HepG2 (cell line): ENCODE data around the gene DNPEP. TPM values are rescaled to one million over a fixed set of nuclear protein-coding genes. Genes with fewer than 3 reads are reported as not detected.
A peak's percentile ranks its signal among the peaks of the same experiment; 100 is the strongest.

Experiments
- ATF7 ChIP-seq, 2 experiments: fragments of 450-650 bp in 1 of 2; sonication (generic) in 1 of 2; formaldehyde crosslinking in 1 of 2; IDR thresholded peaks; 2 replicates each; pipeline versions ENCODE4 v1.4.0 to v1.6.1; 2016 to 2020; ENCODE audit warnings: antibody characterized with exemption in 1 of 2, mild to moderate bottlenecking in 1 of 2, missing genetic modification reagents in 1 of 2
- CBX2 ChIP-seq, 2 experiments: fragments of 200-600 bp in 1 of 2; sonication (generic); formaldehyde crosslinking in 1 of 2; IDR thresholded peaks; 2 replicates each; pipeline versions ENCODE4 v1.7.0 to v1.8.1; 2018 to 2022; ENCODE audit warnings: low read depth in 2 of 2, low read length in 1 of 2, mild to moderate bottlenecking in 1 of 2, missing genetic modification reagents in 1 of 2
- GZF1 ChIP-seq: sonication (generic); formaldehyde crosslinking; IDR thresholded peaks from 2 replicates; pipeline ENCODE4 v1.5.1; 2020; ENCODE audit warnings: mild to moderate bottlenecking, missing genetic modification reagents
- MTF1 ChIP-seq: sonication (generic); formaldehyde crosslinking; IDR thresholded peaks from 2 replicates; pipeline ENCODE4 v1.5.0; 2020; ENCODE audit warnings: missing genetic modification reagents
- NONO ChIP-seq, 2 experiments: fragments of 450-650 bp in 1 of 2; sonication (generic) in 1 of 2; formaldehyde crosslinking in 1 of 2; IDR thresholded peaks in 1 of 2; conservative IDR thresholded peaks in 1 of 2; 2 replicates each; pipeline versions ENCODE4 v1.6.1 to v1.8.0; 2017 to 2022; ENCODE audit warnings: mild to moderate bottlenecking in 1 of 2, missing genetic modification reagents in 1 of 2, moderate library complexity in 1 of 2
- SOX13 ChIP-seq, 3 experiments: fragments of 450-650 bp in 1 of 3; sonication (generic) in 1 of 3; formaldehyde crosslinking in 1 of 3; IDR thresholded peaks in 2 of 3; conservative IDR thresholded peaks in 1 of 3; 2 replicates each; pipeline versions ENCODE4 v1.5.0 to v1.6.1; 2016 to 2020; ENCODE audit warnings: antibody characterized with exemption in 1 of 3, mild to moderate bottlenecking in 1 of 3, missing compliant biosample characterization in 1 of 3, missing genetic modification reagents in 1 of 3, moderate library complexity in 1 of 3
- TFDP1 ChIP-seq: IDR thresholded peaks from 2 replicates; pipeline ENCODE4 v1.6.1; 2016; ENCODE audit warnings: missing compliant biosample characterization, missing genetic modification reagents, borderline replicate concordance
- ZEB1 ChIP-seq: IDR thresholded peaks from 2 replicates; pipeline ENCODE4 v1.6.1; 2012; ENCODE audit warnings: mild to moderate bottlenecking, low read depth, inconsistent platforms; ENCODE audit not compliant: insufficient replicate concordance
- ZHX1 ChIP-seq: sonication (generic); formaldehyde crosslinking; IDR thresholded peaks from 2 replicates; pipeline ENCODE4 v1.8.1; 2022; ENCODE audit warnings: low read depth, mild to moderate bottlenecking, missing genetic modification reagents
- ZNF235 ChIP-seq: sonication (generic); formaldehyde crosslinking; IDR thresholded peaks from 2 replicates; pipeline ENCODE4 v1.8.1; 2023; ENCODE audit warnings: mild to moderate bottlenecking, missing genetic modification reagents, borderline replicate concordance
- ZNF282 ChIP-seq: fragments of 450-650 bp; IDR thresholded peaks from 2 replicates; pipeline ENCODE4 v1.6.1; 2018; ENCODE audit not compliant: partially characterized antibody
- ZNF432 ChIP-seq: sonication (generic); formaldehyde crosslinking; IDR thresholded peaks from 2 replicates; pipeline ENCODE4 v1.5.0; 2020; ENCODE audit warnings: missing genetic modification reagents, mild to moderate bottlenecking, borderline replicate concordance
- ZNF441 ChIP-seq: sonication (generic); formaldehyde crosslinking; IDR thresholded peaks from 2 replicates; pipeline ENCODE4 v1.7.0; 2021; ENCODE audit warnings: missing genetic modification reagents, borderline replicate concordance
- ZNF570 ChIP-seq: sonication (generic); formaldehyde crosslinking; IDR thresholded peaks from 2 replicates; pipeline ENCODE4 v1.4.0; 2020; ENCODE audit warnings: mild to moderate bottlenecking, missing genetic modification reagents, borderline replicate concordance
- ZNF776 ChIP-seq: sonication (generic); formaldehyde crosslinking; IDR thresholded peaks from 2 replicates; pipeline ENCODE4 v1.4.0; 2020; ENCODE audit warnings: mild to moderate bottlenecking, missing genetic modification reagents
- polyA plus RNA-seq, 8 experiments: library from polyadenylated mRNA; depleted of rRNA in 3 of 8; stranded (reverse) in 7 of 8; unstranded in 1 of 8; fragments of >200 nt; fragmentation: Illumina TruSeq in 4 of 8; extraction: Trizol in 4 of 8; gene quantifications; 2 replicates each; pipeline versions ENCODE4 v1.2.1 to v1.2.3, GENCODE V29; 2011 to 2016; ENCODE audit warnings: low read depth in 4 of 8, missing spikeins in 1 of 8, mixed read lengths in 1 of 8; ENCODE audit not compliant: insufficient read depth in 1 of 8
- total RNA-seq, 5 experiments: library from RNA; depleted of rRNA; stranded (reverse); fragments of >200 nt; fragmentation: Illumina TruSeq; extraction: Trizol; gene quantifications; 2 replicates each; pipeline ENCODE4 v1.2.3, GENCODE V29; 2016; ENCODE audit warnings: low read depth in 1 of 5
- TF ChIP-seq, protein P1 (sequence below): sonication (generic); formaldehyde crosslinking; IDR thresholded peaks from 2 replicates; pipeline ENCODE4 v1.4.0; 2020; ENCODE audit warnings: missing genetic modification reagents
- TF ChIP-seq, protein P2 (sequence below): sonication (generic); formaldehyde crosslinking; IDR thresholded peaks from 2 replicates; pipeline ENCODE4 v1.8.0; 2022; ENCODE audit warnings: missing genetic modification reagents, mild to moderate bottlenecking, moderate library complexity, borderline replicate concordance

The DNPEP gene
- total and polyA plus RNA-seq, 2 of the 13 experiments (the other 11 are each of a cell fraction or from before 2014, with no cell fraction given) = 104 to 109 TPM

DNA sequence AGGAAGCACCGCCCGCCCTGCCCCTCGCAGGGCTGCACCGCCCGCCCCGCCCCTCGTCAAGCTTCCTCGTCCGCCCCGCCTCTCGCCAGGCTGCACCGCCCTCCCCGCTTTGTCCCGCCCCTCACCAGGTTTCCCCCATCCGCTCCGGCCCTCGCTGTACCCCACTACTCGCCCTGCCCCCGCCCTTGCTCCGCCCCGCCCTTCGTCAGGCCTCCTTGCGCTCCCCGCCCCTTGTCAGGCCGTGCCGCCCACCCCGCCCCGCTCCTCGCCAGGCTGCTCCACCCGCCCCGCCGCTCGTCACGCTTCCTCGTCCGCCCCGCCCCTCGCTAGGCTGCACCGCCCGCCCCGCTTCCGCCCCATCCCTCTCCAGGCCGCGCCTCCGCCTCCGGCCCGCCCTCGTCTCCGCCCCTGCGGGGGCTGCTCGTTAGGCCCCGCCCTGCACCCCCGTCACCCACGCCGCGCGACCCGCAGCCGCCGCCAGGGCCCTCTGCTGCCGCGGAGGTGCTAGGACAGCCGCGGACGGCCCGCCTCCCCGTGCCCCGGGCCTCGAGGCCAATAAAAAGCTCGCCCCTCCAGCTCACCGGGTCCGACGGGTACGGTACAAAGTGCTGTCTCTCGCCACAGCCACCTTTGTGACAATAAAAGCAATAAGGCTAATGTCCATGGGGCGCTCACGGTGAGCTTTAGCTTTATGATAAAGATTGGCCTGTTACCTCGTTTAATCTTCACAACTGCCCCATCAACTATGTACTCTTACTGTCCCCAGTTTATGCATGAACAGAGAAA, 602 bp upstream of the DNPEP start (continued):
- TF ChIP-seq CBX2 (IDR thresholded peaks at IDR 0.05; ENCODE audit: low read depth, low read length) (no peak), CBX2 (CRISPR knock-in tag; IDR thresholded peaks at IDR 0.05; ENCODE audit: low read depth) (no peak), MTF1 (CRISPR knock-in tag) (no peak), SOX13 (IDR thresholded peaks at IDR 0.05) (no peak), SOX13 (CRISPR knock-in tag; conservative IDR thresholded peaks at IDR 0.05 in 1 of 2, IDR thresholded peaks at IDR 0.05 in 1 of 2) (peak in 1 of 2 experiments; percentile 9; a peak in 1 of 4 replicates), ZHX1 (CRISPR knock-in tag) (peak; percentile 69; the same call in 1 of the 2 replicates), ZNF570 (CRISPR knock-in tag) (no peak), NONO (IDR thresholded peaks at IDR 0.05) (no peak), NONO (CRISPR knock-in tag; conservative IDR thresholded peaks at IDR 0.05) (peak; percentile 81), ATF7 (IDR thresholded peaks at IDR 0.05) (no peak), ATF7 (CRISPR knock-in tag; IDR thresholded peaks at IDR 0.05) (no peak), GZF1 (CRISPR knock-in tag) (no peak), ZNF776 (no peak), ZNF441 (CRISPR knock-in tag) (peak; percentile 97), ZNF235 (CRISPR knock-in tag) (0 out of 2 replicates have a peak, but pooled peaks have one; percentile 66), ZNF432 (CRISPR knock-in tag) (no peak), TFDP1 (CRISPR knock-in tag) (peak; percentile 65; the same call in 1 of the 2 replicates), ZEB1 (no peak), ZNF282 (no peak)
- TF ChIP-seq, protein P1, sequence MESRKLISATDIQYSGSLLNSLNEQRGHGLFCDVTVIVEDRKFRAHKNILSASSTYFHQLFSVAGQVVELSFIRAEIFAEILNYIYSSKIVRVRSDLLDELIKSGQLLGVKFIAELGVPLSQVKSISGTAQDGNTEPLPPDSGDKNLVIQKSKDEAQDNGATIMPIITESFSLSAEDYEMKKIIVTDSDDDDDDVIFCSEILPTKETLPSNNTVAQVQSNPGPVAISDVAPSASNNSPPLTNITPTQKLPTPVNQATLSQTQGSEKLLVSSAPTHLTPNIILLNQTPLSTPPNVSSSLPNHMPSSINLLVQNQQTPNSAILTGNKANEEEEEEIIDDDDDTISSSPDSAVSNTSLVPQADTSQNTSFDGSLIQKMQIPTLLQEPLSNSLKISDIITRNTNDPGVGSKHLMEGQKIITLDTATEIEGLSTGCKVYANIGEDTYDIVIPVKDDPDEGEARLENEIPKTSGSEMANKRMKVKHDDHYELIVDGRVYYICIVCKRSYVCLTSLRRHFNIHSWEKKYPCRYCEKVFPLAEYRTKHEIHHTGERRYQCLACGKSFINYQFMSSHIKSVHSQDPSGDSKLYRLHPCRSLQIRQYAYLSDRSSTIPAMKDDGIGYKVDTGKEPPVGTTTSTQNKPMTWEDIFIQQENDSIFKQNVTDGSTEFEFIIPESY (CRISPR knock-in tag) = no peak
- TF ChIP-seq, protein P2, sequence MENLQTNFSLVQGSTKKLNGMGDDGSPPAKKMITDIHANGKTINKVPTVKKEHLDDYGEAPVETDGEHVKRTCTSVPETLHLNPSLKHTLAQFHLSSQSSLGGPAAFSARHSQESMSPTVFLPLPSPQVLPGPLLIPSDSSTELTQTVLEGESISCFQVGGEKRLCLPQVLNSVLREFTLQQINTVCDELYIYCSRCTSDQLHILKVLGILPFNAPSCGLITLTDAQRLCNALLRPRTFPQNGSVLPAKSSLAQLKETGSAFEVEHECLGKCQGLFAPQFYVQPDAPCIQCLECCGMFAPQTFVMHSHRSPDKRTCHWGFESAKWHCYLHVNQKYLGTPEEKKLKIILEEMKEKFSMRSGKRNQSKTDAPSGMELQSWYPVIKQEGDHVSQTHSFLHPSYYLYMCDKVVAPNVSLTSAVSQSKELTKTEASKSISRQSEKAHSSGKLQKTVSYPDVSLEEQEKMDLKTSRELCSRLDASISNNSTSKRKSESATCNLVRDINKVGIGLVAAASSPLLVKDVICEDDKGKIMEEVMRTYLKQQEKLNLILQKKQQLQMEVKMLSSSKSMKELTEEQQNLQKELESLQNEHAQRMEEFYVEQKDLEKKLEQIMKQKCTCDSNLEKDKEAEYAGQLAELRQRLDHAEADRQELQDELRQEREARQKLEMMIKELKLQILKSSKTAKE (CRISPR knock-in tag) = 0 out of 2 replicates have a peak, but pooled peaks have one; percentile 22
